ENCODE data around the gene MTHFD1. TPM values are rescaled to one million over a fixed set of nuclear protein-coding genes. Genes with fewer than 3 reads are reported as not detected.

MTHFD1 gene
- total RNA-seq, 4 donors from 2014 or later: 21.5 to 42.0 (median 33.0) TPM

- no peak for DNase-seq (ENCODE audit: low spot score in 2 of 2)
- WGBS: 85% methylated on average over 4 of the region's 4 CpGs
- H3K27ac ChIP-seq: no peak overlapping the region
- no peak overlapping the region for H3K4me3 ChIP-seq
- H3K27me3 ChIP-seq: no peaks in the 10 kb centered on the region
- H3K9me3 ChIP-seq: no peaks in the 10 kb centered on the region
- TF ChIP-seq POLR2A (IDR thresholded peaks at IDR 0.05) (no peak), EP300 (IDR thresholded peaks at IDR 0.05) (no peak), CTCF (IDR thresholded peaks at IDR 0.05) (no peak), POLR2AphosphoS5 (IDR thresholded peaks at IDR 0.05) (no peak)
- H3K4me1 ChIP-seq: no peaks in the 10 kb centered on the region
- no peaks in the 10 kb centered on the region for H3K36me3 ChIP-seq
Measured at GRCh38 chr14:64394977-64395633, 7.0 kb downstream of the MTHFD1 start.

GRCh38 chr14:64400829-64401459 is 12.8 kb downstream of the MTHFD1 start:
- H3K9me3 ChIP-seq: no peaks in the 10 kb centered on the region
- DNase-seq (ENCODE audit: low spot score in 2 of 2): no peak

GRCh38 chr14:64401949-64402348 is 13.8 kb downstream of the MTHFD1 start:
- DNase-seq (ENCODE audit: low spot score in 2 of 2): no peak
- 81% methylated on average over 1 of the region's 1 CpG for WGBS
- no peaks in the 10 kb centered on the region for H3K4me1 ChIP-seq
- H3K36me3 ChIP-seq: peaks cover 25% of the 10 kb centered on the region
- H3K27ac ChIP-seq: no peak overlapping the region
- TF ChIP-seq POLR2A (IDR thresholded peaks at IDR 0.05) (no peak), POLR2AphosphoS5 (IDR thresholded peaks at IDR 0.05) (no peak), CTCF (IDR thresholded peaks at IDR 0.05) (no peak), EP300 (IDR thresholded peaks at IDR 0.05) (no peak)
- no peak overlapping the region for H3K4me3 ChIP-seq
- H3K27me3 ChIP-seq: no peaks in the 10 kb centered on the region
- no peaks in the 10 kb centered on the region for H3K9me3 ChIP-seq

More at GRCh38 chr14:64400829-64401459, 12.8 kb downstream of the MTHFD1 start:
- 80% methylated on average over 6 of the region's 6 CpGs for WGBS
- no peak for TF ChIP-seq POLR2A (IDR thresholded peaks at IDR 0.05)
- TF ChIP-seq CTCF (IDR thresholded peaks at IDR 0.05): no peak
- no peak for TF ChIP-seq EP300 (IDR thresholded peaks at IDR 0.05)
- TF ChIP-seq POLR2AphosphoS5 (IDR thresholded peaks at IDR 0.05): no peak
- Histone ChIP-seq H3K4me3 (no peak overlapping the region), H3K36me3 (peaks cover 25% of the 10 kb centered on the region), H3K27ac (no peak overlapping the region), H3K4me1 (no peaks in the 10 kb centered on the region), H3K27me3 (no peaks in the 10 kb centered on the region)

GRCh38 chr14:64405295-64405694 is 17.1 kb downstream of the MTHFD1 start:
- no peaks in the 10 kb centered on the region for H3K4me1 ChIP-seq
- H3K9me3 ChIP-seq: no peaks in the 10 kb centered on the region
- no peak overlapping the region for H3K27ac ChIP-seq
- 91% methylated on average over 4 of the region's 4 CpGs for WGBS
- H3K27me3 ChIP-seq: no peaks in the 10 kb centered on the region
- no peak overlapping the region for H3K4me3 ChIP-seq
- H3K36me3 ChIP-seq: peaks cover 25% of the 10 kb centered on the region
- TF ChIP-seq EP300 (IDR thresholded peaks at IDR 0.05) (no peak), CTCF (IDR thresholded peaks at IDR 0.05) (no peak), POLR2AphosphoS5 (IDR thresholded peaks at IDR 0.05) (no peak), POLR2A (IDR thresholded peaks at IDR 0.05) (no peak)
- DNase-seq (ENCODE audit: low spot score in 2 of 2): no peak

GRCh38 chr14:64407329-64407728 is 19.2 kb downstream of the MTHFD1 start:
- Histone ChIP-seq H3K9me3 (no peaks in the 10 kb centered on the region), H3K4me1 (no peaks in the 10 kb centered on the region), H3K4me3 (no peak overlapping the region), H3K36me3 (peaks cover 30% of the 10 kb centered on the region), H3K27ac (no peak overlapping the region), H3K27me3 (no peaks in the 10 kb centered on the region)
- WGBS: 100% methylated on average over 2 of the region's 2 CpGs
- TF ChIP-seq POLR2A (IDR thresholded peaks at IDR 0.05) (no peak), CTCF (IDR thresholded peaks at IDR 0.05) (no peak), POLR2AphosphoS5 (IDR thresholded peaks at IDR 0.05) (no peak), EP300 (IDR thresholded peaks at IDR 0.05) (no peak)
- DNase-seq (ENCODE audit: low spot score in 2 of 2): no peak

All from suprapubic skin (tissue), 4 donors.